OCI-LY1 (cell line): Measurements from ENCODE around the gene ST6GALNAC5.

Experiments
- EZH2 ChIP-seq: fragments of 200-600 bp; sonication (generic), shearing (Covaris generic); IDR thresholded peaks from 2 replicates; pipeline ENCODE4 v1.8.0; 2017; ENCODE audit warnings: borderline replicate concordance, mixed run types, mild to moderate bottlenecking, antibody characterized with exemption, low read length, moderate library complexity, mixed read lengths
- TF ChIP-seq, protein P1 (sequence below): fragments of 200-600 bp; sonication (generic), shearing (Covaris generic); IDR thresholded peaks from 2 replicates; pipeline ENCODE4 v1.5.1; 2017; ENCODE audit warnings: mild to moderate bottlenecking, antibody characterized with exemption, low read length, moderate library complexity, mixed read lengths

DNA sequence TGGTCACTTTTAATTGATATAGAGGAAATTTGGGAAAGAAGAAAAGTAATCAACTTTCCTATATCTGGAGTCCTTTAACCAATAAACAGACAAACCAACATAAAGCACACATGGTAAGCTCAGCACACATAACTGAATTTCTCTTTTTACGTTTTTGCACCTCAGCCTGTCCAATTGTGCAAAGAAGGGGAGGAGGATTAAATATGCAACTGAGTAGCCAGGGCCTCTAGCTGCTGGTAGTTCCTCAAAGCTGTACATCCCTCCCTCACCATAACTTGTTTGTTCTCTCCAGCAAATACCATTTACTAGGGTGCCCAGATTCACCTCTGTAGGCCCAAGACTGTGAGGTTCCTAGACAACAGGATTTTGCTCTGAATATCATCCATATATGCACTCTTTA, 25.4 kb downstream of the ST6GALNAC5 start:
- TF ChIP-seq, protein P1, sequence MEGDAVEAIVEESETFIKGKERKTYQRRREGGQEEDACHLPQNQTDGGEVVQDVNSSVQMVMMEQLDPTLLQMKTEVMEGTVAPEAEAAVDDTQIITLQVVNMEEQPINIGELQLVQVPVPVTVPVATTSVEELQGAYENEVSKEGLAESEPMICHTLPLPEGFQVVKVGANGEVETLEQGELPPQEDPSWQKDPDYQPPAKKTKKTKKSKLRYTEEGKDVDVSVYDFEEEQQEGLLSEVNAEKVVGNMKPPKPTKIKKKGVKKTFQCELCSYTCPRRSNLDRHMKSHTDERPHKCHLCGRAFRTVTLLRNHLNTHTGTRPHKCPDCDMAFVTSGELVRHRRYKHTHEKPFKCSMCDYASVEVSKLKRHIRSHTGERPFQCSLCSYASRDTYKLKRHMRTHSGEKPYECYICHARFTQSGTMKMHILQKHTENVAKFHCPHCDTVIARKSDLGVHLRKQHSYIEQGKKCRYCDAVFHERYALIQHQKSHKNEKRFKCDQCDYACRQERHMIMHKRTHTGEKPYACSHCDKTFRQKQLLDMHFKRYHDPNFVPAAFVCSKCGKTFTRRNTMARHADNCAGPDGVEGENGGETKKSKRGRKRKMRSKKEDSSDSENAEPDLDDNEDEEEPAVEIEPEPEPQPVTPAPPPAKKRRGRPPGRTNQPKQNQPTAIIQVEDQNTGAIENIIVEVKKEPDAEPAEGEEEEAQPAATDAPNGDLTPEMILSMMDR = no peak
- no peak for TF ChIP-seq EZH2
